Bone marrow (tissue), 2 donors: Measurements from ENCODE around the gene RBM33.

Experiments used
- DNase-seq, 2 donors: peaks; one replicate each; lab custom pipeline; 2025; lab: John Stamatoyannopoulos, UW

RBM33 gene

GRCh38 chr7:155824227-155824886, 179.9 kb downstream of the RBM33 start:
- DNase-seq: no peak

DNA sequence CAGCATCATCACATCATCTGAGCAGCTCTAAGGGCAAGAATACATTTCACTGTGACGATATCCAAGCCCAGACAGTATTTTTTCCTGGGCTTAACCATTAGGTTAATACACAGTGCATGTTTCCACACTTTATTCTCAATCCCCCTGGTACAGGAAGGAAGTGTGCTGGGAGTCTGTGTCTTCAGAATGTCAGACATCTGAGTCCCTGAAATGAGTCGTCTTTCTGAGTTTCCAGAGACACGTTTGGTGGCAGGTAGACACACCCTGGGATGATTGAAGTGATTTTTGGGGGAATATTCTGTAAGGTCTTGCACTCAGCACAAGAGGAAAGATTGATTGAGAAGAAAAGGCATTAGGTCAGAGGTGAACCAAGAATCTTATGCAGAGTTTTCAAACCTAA, 180.9 kb downstream of the RBM33 start:
- DNase-seq: no peak

- DNase-seq: no peak
Observed at GRCh38 chr7:155829796-155830470, 185.5 kb downstream of the RBM33 start.
